A172 (cell line): ENCODE data around the gene CENPC. TPM values are rescaled to one million over a fixed set of nuclear protein-coding genes. Genes with fewer than 3 reads are reported as not detected.

Source experiments
- total RNA-seq: library from RNA; depleted of rRNA; stranded (reverse); fragments of >200 nt; shearing (Covaris generic); gene quantifications from 2 replicates; pipeline ENCODE4 v1.2.3, GENCODE V29; 2014; rRNA removed

CENPC gene
- total RNA-seq, 1 experiment from 2014 or later: 7.2 TPM

Other genes with a start within 250 kb of the CENPC start
- gene STAP1, start 13.2 kb upstream of the CENPC start, total RNA-seq: not detected in 2 replicates
- gene UBA6, start 155.7 kb upstream of the CENPC start, total RNA-seq: 134 and 178 TPM in 2 replicates
- gene GNRHR, start 208.9 kb upstream of the CENPC start, total RNA-seq: not detected in 2 replicates